ENCODE measurements around the gene PLCD3. TPM values are rescaled to one million over a fixed set of nuclear protein-coding genes. Genes with fewer than 3 reads are reported as not detected.

PLCD3 gene
- total and polyA plus RNA-seq, 10 of the 15 experiments (the other 5 are each of a cell fraction or from before 2014, with no cell fraction given): 0.02 to 1.6 (median 0.44) TPM

DNA sequence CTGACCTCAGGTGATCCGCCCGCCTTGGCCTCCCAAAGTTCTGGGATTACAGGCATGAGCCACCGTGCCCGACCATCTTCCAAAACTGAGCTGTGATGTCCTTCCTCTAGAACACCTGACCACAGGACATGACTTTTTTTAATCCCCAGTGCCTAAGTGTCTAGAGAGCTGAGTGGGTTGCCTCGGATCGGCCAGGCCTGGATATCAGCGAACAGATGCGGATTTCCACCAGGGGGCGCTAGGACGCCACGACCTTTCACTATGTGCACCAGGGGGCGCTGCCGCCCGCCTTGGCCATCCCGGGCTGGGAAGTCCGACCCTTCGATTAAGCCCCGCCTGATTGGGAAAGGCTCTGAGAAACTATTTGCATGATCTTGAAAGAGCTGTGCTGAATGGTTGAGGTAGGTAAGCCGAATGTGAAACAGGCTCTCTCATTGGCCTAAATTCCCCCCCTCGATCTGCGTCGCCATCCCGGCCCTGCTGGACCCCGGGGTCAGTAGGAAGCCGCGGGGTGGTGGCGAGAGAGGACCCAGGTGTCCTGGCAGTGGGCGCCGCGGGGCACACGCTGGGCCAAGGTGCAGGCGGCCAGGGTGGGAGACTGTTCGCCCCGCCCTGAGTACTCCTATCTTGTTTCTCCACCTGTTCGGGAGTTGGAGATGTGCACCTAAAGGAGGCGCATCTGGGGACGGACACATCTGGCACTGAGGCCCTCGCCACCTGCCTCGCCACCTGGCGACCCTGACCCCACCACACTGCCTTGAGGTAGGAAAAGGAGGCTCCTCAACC, 3.1 kb upstream of the PLCD3 start, which contains the start of gene ACBD4 (continued):
- TF ChIP-seq, protein P1, sequence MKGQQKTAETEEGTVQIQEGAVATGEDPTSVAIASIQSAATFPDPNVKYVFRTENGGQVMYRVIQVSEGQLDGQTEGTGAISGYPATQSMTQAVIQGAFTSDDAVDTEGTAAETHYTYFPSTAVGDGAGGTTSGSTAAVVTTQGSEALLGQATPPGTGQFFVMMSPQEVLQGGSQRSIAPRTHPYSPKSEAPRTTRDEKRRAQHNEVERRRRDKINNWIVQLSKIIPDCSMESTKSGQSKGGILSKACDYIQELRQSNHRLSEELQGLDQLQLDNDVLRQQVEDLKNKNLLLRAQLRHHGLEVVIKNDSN (IDR thresholded peaks at IDR 0.05; ENCODE audit: borderline replicate concordance, extremely low read length, insufficient read depth, low read depth, low read length): no peak
- TF ChIP-seq ZBTB33 (IDR thresholded peaks at IDR 0.05): 0 out of 2 replicates have a peak, but pooled peaks have one; percentile 29
- TF ChIP-seq POLR2AphosphoS2 (IDR thresholded peaks at IDR 0.05; ENCODE audit: low read depth, low read length): 0 out of 2 replicates have a peak, but pooled peaks have one; percentile 51
- TF ChIP-seq FOS (IDR thresholded peaks at IDR 0.05; ENCODE audit: borderline replicate concordance, extremely low read depth, insufficient read length): peak; percentile 49
- no peak for TF ChIP-seq RBBP5 (conservative IDR thresholded peaks at IDR 0.05)
- TF ChIP-seq, protein P2, sequence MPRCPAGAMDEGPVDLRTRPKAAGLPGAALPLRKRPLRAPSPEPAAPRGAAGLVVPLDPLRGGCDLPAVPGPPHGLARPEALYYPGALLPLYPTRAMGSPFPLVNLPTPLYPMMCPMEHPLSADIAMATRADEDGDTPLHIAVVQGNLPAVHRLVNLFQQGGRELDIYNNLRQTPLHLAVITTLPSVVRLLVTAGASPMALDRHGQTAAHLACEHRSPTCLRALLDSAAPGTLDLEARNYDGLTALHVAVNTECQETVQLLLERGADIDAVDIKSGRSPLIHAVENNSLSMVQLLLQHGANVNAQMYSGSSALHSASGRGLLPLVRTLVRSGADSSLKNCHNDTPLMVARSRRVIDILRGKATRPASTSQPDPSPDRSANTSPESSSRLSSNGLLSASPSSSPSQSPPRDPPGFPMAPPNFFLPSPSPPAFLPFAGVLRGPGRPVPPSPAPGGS (IDR thresholded peaks at IDR 0.05; ENCODE audit: borderline replicate concordance, insufficient read depth, low read depth, low read length, poor library complexity, severe bottlenecking): peak; percentile 9
- peak in 1 of 2 experiments; percentile 72; a peak in 1 of 4 replicates for TF ChIP-seq SRF (IDR thresholded peaks at IDR 0.05; ENCODE audit: low read depth in 2 of 2, low read length in 2 of 2)
- no peak for TF ChIP-seq CBX3 (IDR thresholded peaks at IDR 0.05; ENCODE audit: borderline replicate concordance, low read depth)
- TF ChIP-seq ATF2 (IDR thresholded peaks at IDR 0.05; ENCODE audit: low read length): no peak
- no peak for TF ChIP-seq ZZZ3 (IDR thresholded peaks at IDR 0.05; ENCODE audit: control insufficient read depth, insufficient read length, low read depth)
- TF ChIP-seq CBX5 (IDR thresholded peaks at IDR 0.05; ENCODE audit: low read depth): no peak
- 0 out of 2 replicates have a peak, but pooled peaks have one; percentile 53 for TF ChIP-seq WRNIP1 (IDR thresholded peaks at IDR 0.05; ENCODE audit: borderline replicate concordance, low read depth, low read length)
- peak; percentile 73 for TF ChIP-seq POLR2A (IDR thresholded peaks at IDR 0.05; ENCODE audit: low read depth, low read length)
- TF ChIP-seq KAT2A (conservative IDR thresholded peaks at IDR 0.05; ENCODE audit: control insufficient read depth, low read depth, low read length): no peak
- TF ChIP-seq SMC3 (IDR thresholded peaks at IDR 0.05; ENCODE audit: borderline replicate concordance, low read length): peak; percentile 99
- no peak for TF ChIP-seq SMAD1 (IDR thresholded peaks at IDR 0.05; ENCODE audit: low read depth, partially characterized antibody)
- TF ChIP-seq, protein P3, sequence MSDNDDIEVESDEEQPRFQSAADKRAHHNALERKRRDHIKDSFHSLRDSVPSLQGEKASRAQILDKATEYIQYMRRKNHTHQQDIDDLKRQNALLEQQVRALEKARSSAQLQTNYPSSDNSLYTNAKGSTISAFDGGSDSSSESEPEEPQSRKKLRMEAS (IDR thresholded peaks at IDR 0.05; ENCODE audit: low read depth, low read length): no peak
- TF ChIP-seq, protein P4, sequence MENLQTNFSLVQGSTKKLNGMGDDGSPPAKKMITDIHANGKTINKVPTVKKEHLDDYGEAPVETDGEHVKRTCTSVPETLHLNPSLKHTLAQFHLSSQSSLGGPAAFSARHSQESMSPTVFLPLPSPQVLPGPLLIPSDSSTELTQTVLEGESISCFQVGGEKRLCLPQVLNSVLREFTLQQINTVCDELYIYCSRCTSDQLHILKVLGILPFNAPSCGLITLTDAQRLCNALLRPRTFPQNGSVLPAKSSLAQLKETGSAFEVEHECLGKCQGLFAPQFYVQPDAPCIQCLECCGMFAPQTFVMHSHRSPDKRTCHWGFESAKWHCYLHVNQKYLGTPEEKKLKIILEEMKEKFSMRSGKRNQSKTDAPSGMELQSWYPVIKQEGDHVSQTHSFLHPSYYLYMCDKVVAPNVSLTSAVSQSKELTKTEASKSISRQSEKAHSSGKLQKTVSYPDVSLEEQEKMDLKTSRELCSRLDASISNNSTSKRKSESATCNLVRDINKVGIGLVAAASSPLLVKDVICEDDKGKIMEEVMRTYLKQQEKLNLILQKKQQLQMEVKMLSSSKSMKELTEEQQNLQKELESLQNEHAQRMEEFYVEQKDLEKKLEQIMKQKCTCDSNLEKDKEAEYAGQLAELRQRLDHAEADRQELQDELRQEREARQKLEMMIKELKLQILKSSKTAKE (IDR thresholded peaks at IDR 0.05; ENCODE audit: low read depth, poor library complexity, severe bottlenecking): peak; percentile 76
- TF ChIP-seq CBFB (IDR thresholded peaks at IDR 0.05; ENCODE audit: low read depth): peak; percentile 49; the same call in 1 of the 2 replicates
